HepG2 (cell line): Measurements from ENCODE around the gene CUL7. TPM values are rescaled to one million over a fixed set of nuclear protein-coding genes. Genes with fewer than 3 reads are reported as not detected.

Source experiments
- ATAC-seq: fragments of 200-7000 bp; cut with Tn5 transposase; 3 replicates; pipeline ENCODE4 v1.9.1; 2020; ENCODE audit warnings: mild to moderate bottlenecking, moderate library complexity
- BruUV-seq: library from RNA; stranded (reverse); fragments of 400-500 nt; replicated peaks from 2 replicates; lab custom pipeline; 2021; lab: Mats Ljungman, UMichigan
- CTCF ChIA-PET: fragments of 300-600 bp; formaldehyde crosslinking; extraction: SDS; loops from one replicate; lab custom pipeline; 2021; ENCODE audit warnings: low total read pairs, inconsistent platforms, low intra/inter-chr PET ratio; lab: Yijun Ruan, JAX
- POLR2A ChIA-PET: fragments of 350-600 bp; sonication (Branson Sonifier 250); formaldehyde crosslinking; loops from one replicate; lab custom pipeline; 2020; ENCODE audit warnings: antibody characterized with exemption, inconsistent platforms; lab: Yijun Ruan, JAX
- DNase-seq: peaks from one replicate; pipeline ENCODE4 v3.0.0-alpha.2; 2015; ENCODE audit warnings: low spot score
- FAIRE-seq: peaks from 3 replicates; lab custom pipeline; 2011; peaks lifted over from hg19 to GRCh38; lab: Jason Lieb, UNC
- H2AFZ ChIP-seq: one replicate; pipeline ENCODE4 v1.6.1; 2011; ENCODE audit warnings: low read length, inconsistent platforms
- H3K27ac ChIP-seq: fragments of 300-600 bp; 3 replicates; pipeline ENCODE4 v1.8.0; 2011; ENCODE audit warnings: mixed run types, mild to moderate bottlenecking, mixed read lengths, low read length, inconsistent platforms; ENCODE audit not compliant: insufficient read depth; ENCODE audit errors: extremely low read length
- H3K27me3 ChIP-seq, 2 experiments: fragments of 200-600 bp in 1 of 2; 2 replicates in 1 of 2; 3 replicates in 1 of 2; pipeline versions ENCODE4 v1.6.0 to v1.8.0; 2011; ENCODE audit warnings: low read length in 2 of 2, mild to moderate bottlenecking in 2 of 2, moderate library complexity in 2 of 2, inconsistent platforms in 1 of 2; ENCODE audit not compliant: insufficient read depth in 2 of 2, control insufficient read depth in 1 of 2
- H3K36me3 ChIP-seq, 2 experiments: fragments of 200-600 bp in 1 of 2; replicated peaks in 1 of 2; 2 replicates in 1 of 2; 3 replicates in 1 of 2; pipeline versions ENCODE4 v1.5.1 to v1.8.0; 2011; ENCODE audit warnings: low read length in 2 of 2, inconsistent platforms in 1 of 2; ENCODE audit not compliant: insufficient read depth in 2 of 2, control insufficient read depth in 1 of 2
- H3K4me1 ChIP-seq: 2 replicates; pipeline ENCODE4 v1.5.1; 2012; ENCODE audit warnings: low read length, inconsistent platforms; ENCODE audit not compliant: insufficient read depth
- H3K4me2 ChIP-seq: 2 replicates; pipeline ENCODE4 v1.6.0; 2011; ENCODE audit warnings: low read depth, low read length, inconsistent platforms
- H3K4me3 ChIP-seq, 3 experiments: fragments of 200-600 bp in 1 of 3; sonication (generic), shearing (Covaris generic) in 1 of 3; replicated peaks in 1 of 3; 2 replicates each; pipeline ENCODE4 v1.5.1; 2011 to 2016; ENCODE audit warnings: low read length in 3 of 3, inconsistent platforms in 2 of 3, low read depth in 2 of 3, mild to moderate bottlenecking in 2 of 3, control low read depth in 1 of 3, mixed read lengths in 1 of 3; ENCODE audit not compliant: insufficient read depth in 1 of 3
- H3K79me2 ChIP-seq: one replicate; pipeline ENCODE4 v1.6.1; 2011; ENCODE audit warnings: low read length, inconsistent platforms; ENCODE audit not compliant: insufficient read depth
- H3K9ac ChIP-seq: 2 replicates; pipeline ENCODE4 v1.6.0; 2011; ENCODE audit warnings: mild to moderate bottlenecking, low read depth, low read length, inconsistent platforms; ENCODE audit not compliant: insufficient read depth
- H3K9me3 ChIP-seq: 2 replicates; pipeline ENCODE4 v1.5.1; 2012; ENCODE audit warnings: mild to moderate bottlenecking, low read length
- H4K20me1 ChIP-seq: 2 replicates; pipeline ENCODE4 v1.6.0; 2011; ENCODE audit warnings: inconsistent platforms, mild to moderate bottlenecking, low read length, moderate library complexity; ENCODE audit not compliant: insufficient read depth
- DNMT3B ChIP-seq: conservative IDR thresholded peaks from 2 replicates; pipeline ENCODE4 v1.6.1; 2016; ENCODE audit warnings: missing biosample characterization, control low read depth
- DR1 ChIP-seq: sonication (generic); formaldehyde crosslinking; IDR thresholded peaks from 2 replicates; pipeline ENCODE4 v1.8.0; 2021; ENCODE audit warnings: mild to moderate bottlenecking, missing genetic modification reagents, inconsistent platforms
- GMEB2 ChIP-seq: IDR thresholded peaks from 2 replicates; pipeline ENCODE4 v1.6.1; 2016; ENCODE audit warnings: missing biosample characterization, missing genetic modification reagents, low read depth
- IRF1 ChIP-seq: sonication (generic); formaldehyde crosslinking; IDR thresholded peaks from 2 replicates; pipeline ENCODE4 v1.4.0; 2020; ENCODE audit warnings: low read depth, mild to moderate bottlenecking, missing genetic modification reagents
- KDM3A ChIP-seq: IDR thresholded peaks from 2 replicates; pipeline ENCODE4 v1.6.1; 2018; ENCODE audit warnings: low read depth, missing compliant biosample characterization
- MAZ ChIP-seq, 2 experiments: sonication (generic) in 1 of 2; formaldehyde crosslinking in 1 of 2; IDR thresholded peaks; 2 replicates each; pipeline versions ENCODE4 v1.5.0 to v1.6.1; 2012 to 2020; ENCODE audit warnings: low read depth in 2 of 2, mild to moderate bottlenecking in 2 of 2, borderline replicate concordance in 1 of 2, improper control_type of control experiment in 1 of 2, low read length in 1 of 2, missing genetic modification reagents in 1 of 2, moderate library complexity in 1 of 2
- NR0B2 ChIP-seq: sonication (generic); formaldehyde crosslinking; IDR thresholded peaks from 2 replicates; pipeline ENCODE4 v1.4.0; 2020; ENCODE audit warnings: mild to moderate bottlenecking, missing genetic modification reagents
- SP1 ChIP-seq, 2 experiments: fragments of 450-650 bp in 1 of 2; sonication (generic) in 1 of 2; formaldehyde crosslinking in 1 of 2; IDR thresholded peaks; 2 replicates each; pipeline versions ENCODE4 v1.4.0 to v1.6.1; 2016 to 2020; ENCODE audit warnings: missing genetic modification reagents in 1 of 2
- ZBTB2 ChIP-seq: sonication (generic); formaldehyde crosslinking; IDR thresholded peaks from 2 replicates; pipeline ENCODE4 v1.8.0; 2022; ENCODE audit warnings: low read depth, missing genetic modification reagents
- ZNF263 ChIP-seq: sonication (generic); formaldehyde crosslinking; IDR thresholded peaks from 2 replicates; pipeline ENCODE4 v1.4.0; 2020; ENCODE audit warnings: missing genetic modification reagents
- WGBS: methylation state at CpG from one replicate; pipeline ENCODE4 v1.1.6; 2017; ENCODE audit warnings: low lambda C conversion rate; 5-methylcytosine and 5-hydroxymethylcytosine counted together
- in situ Hi-C: cut with HindIII; loops from 2 replicates; pipeline ENCODE4 v1.10.0; 2017; ENCODE audit warnings: low pct_unique_long_range_greater_than_20kb; ENCODE audit not compliant: extremely low pct_ligation_motif_present
- intact Hi-C: fragments of 100-400 bp; cut with micrococcal nuclease; formaldehyde crosslinking; loops from one replicate; pipeline ENCODE4 v1.10.0; 2022; ENCODE audit not compliant: unreplicated experiment
- polyA plus RNA-seq, 8 experiments: library from polyadenylated mRNA; depleted of rRNA in 3 of 8; stranded (reverse) in 7 of 8; unstranded in 1 of 8; fragments of >200 nt; fragmentation: Illumina TruSeq in 4 of 8; extraction: Trizol in 4 of 8; gene quantifications; 2 replicates each; pipeline versions ENCODE4 v1.2.1 to v1.2.3, GENCODE V29; 2011 to 2016; ENCODE audit warnings: low read depth in 4 of 8, missing spikeins in 1 of 8, mixed read lengths in 1 of 8; ENCODE audit not compliant: insufficient read depth in 1 of 8
- total RNA-seq, 5 experiments: library from RNA; depleted of rRNA; stranded (reverse); fragments of >200 nt; fragmentation: Illumina TruSeq; extraction: Trizol; gene quantifications; 2 replicates each; pipeline ENCODE4 v1.2.3, GENCODE V29; 2016; ENCODE audit warnings: low read depth in 1 of 5
- TF ChIP-seq, protein P1 (sequence below): sonication (generic); formaldehyde crosslinking; IDR thresholded peaks from 2 replicates; pipeline ENCODE4 v1.5.0; 2020; ENCODE audit warnings: missing genetic modification reagents

The CUL7 gene
- total and polyA plus RNA-seq, 2 of the 13 experiments (the other 11 are each of a cell fraction or from before 2014, with no cell fraction given): 32.0 to 60.7 TPM

DNA sequence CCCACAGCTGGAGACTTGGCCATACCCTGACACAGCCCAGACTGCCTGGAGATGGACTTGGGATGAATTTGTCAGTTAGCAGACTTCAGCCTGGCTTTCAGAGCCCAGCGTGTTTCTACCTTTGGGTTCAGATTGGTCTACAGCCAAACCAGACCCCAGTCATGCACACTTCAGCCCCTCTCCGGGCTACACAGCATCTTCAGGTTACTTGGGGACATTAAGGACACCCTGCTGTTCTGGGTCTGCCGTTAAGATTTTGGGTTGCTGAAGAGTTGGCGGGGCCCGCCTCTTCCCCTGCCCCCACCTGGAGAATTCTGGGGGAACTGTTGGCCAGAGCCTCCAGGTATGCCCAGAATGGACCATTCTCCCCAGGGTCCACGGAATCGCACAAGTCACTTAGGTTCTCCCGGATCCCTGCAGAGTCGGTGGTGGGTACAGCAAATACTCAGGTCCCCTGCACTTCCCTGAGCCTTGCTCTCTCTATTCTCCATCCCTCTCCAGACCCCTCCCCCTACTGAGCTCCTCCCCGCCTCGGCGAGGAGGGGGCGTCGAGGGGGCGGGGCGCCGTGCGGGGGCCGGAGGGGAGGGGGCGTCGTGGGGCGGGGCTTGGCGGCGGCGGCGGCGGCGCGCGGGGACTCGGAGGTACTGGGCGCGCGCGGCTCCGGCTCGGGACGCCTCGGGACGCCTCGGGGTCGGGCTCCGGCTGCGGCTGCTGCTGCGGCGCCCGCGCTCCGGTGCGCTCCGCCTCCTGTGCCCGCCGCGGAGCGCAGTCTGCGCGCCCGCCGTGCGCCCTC lies 22.2 kb upstream of the CUL7 start, which contains the start of gene PTK7:
PTK7 (plus strand) TSS at position 645 of the 794 bp plus-strand sequence. CDS start 175 bp downstream, outside the sequence.
- H3K4me3 ChIP-seq: peak within 1 kb of the TSS; percentile 99 to 100 (median 100)
- H3K27ac ChIP-seq: peak within 1 kb of the TSS; percentile 84
- ATAC-seq (peak; percentile 73), FAIRE-seq (peak; percentile 15), DNase-seq (peak; percentile 74)
- peak within 1 kb of the TSS; percentile 91 for H3K9ac ChIP-seq
- intact Hi-C loops (loop anchor here (2.0 kb wide), 1 partner anchor 17 kb away; the partner anchor contains the start of genes KLC4 and MRPL2), in situ Hi-C loops (loop anchor here (5.0 to 10.0 kb wide), 2 partner anchors 49 to 66 kb away; no protein-coding TSS in a partner anchor)
- H3K4me2 ChIP-seq: peak within 1 kb of the TSS; percentile 94
- peaks cover 42% of the 10 kb centered on the region for H3K4me1 ChIP-seq
- peaks cover 10 to 22% of the 10 kb centered on the region in 2 experiments; a peak in 4 of 5 replicates for H3K36me3 ChIP-seq
- H3K27me3 ChIP-seq: no peaks in the 10 kb centered on the region; a peak in 1 of 5 replicates
- ChIA-PET CTCF (no interaction called here), POLR2A (interaction anchor here (0.6 to 4.2 kb wide), 21 partner anchors 8 to 351 kb away, joined by 3 to 103 read pairs (median 4); partner anchors contain the start of genes ABCC10, CUL7, CUL9 and KLC4)
- peaks cover 41% of the 10 kb centered on the region for H3K79me2 ChIP-seq
- no TSS peak for BruUV-seq
- H3K9me3 ChIP-seq: no peaks in the 10 kb centered on the region
- no peak within 1 kb of the TSS for H2AFZ ChIP-seq
- WGBS: 16% methylated on average over 22 of the region's 60 CpGs
- peaks cover 8% of the 10 kb centered on the region; the same call in 1 of the 2 replicates for H4K20me1 ChIP-seq
- TF ChIP-seq DNMT3B (CRISPR knock-in tag): no peak
- TF ChIP-seq KDM3A: no peak
- no peak for TF ChIP-seq DR1
- TF ChIP-seq ZNF263 (CRISPR knock-in tag): peak; percentile 16; the same call in 1 of the 2 replicates
- no peak for TF ChIP-seq SP1 (IDR thresholded peaks at IDR 0.05)
- TF ChIP-seq SP1 (CRISPR knock-in tag; IDR thresholded peaks at IDR 0.05): peak; percentile 60; the same call in 1 of the 2 replicates
- no peak for TF ChIP-seq NR0B2 (CRISPR knock-in tag)
- peak; percentile 36; the same call in 1 of the 2 replicates for TF ChIP-seq GMEB2 (CRISPR knock-in tag)
- no peak for TF ChIP-seq MAZ (IDR thresholded peaks at IDR 0.05; ENCODE audit: borderline replicate concordance, low read depth, low read length)
- TF ChIP-seq MAZ (CRISPR knock-in tag; IDR thresholded peaks at IDR 0.05; ENCODE audit: low read depth): peak; percentile 86
- TF ChIP-seq, protein P1, sequence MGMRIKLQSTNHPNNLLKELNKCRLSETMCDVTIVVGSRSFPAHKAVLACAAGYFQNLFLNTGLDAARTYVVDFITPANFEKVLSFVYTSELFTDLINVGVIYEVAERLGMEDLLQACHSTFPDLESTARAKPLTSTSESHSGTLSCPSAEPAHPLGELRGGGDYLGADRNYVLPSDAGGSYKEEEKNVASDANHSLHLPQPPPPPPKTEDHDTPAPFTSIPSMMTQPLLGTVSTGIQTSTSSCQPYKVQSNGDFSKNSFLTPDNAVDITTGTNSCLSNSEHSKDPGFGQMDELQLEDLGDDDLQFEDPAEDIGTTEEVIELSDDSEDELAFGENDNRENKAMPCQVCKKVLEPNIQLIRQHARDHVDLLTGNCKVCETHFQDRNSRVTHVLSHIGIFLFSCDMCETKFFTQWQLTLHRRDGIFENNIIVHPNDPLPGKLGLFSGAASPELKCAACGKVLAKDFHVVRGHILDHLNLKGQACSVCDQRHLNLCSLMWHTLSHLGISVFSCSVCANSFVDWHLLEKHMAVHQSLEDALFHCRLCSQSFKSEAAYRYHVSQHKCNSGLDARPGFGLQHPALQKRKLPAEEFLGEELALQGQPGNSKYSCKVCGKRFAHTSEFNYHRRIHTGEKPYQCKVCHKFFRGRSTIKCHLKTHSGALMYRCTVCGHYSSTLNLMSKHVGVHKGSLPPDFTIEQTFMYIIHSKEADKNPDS (CRISPR knock-in tag): no peak
- TF ChIP-seq IRF1 (CRISPR knock-in tag): no peak
- peak; percentile 59; the same call in 1 of the 2 replicates for TF ChIP-seq ZBTB2 (CRISPR knock-in tag)
